GM19025 (cell line): ENCODE data around the gene TMEM88.
A peak's percentile ranks its signal among the peaks of the same experiment; 100 is the strongest.
"Not testable (repeated sequence)": the region's sequence is repeated elsewhere in the genome, so short reads cannot be mapped to it uniquely, and the experiment has no call there.

Source experiments
- ATAC-seq: cut with Tn5 transposase; IDR thresholded peaks from one replicate; pipeline ENCODE4 v1.9.1; 2021; ENCODE audit warnings: mild to moderate bottlenecking, low read depth, moderate library complexity; ENCODE audit not compliant: unreplicated experiment

TMEM88 gene

DNA sequence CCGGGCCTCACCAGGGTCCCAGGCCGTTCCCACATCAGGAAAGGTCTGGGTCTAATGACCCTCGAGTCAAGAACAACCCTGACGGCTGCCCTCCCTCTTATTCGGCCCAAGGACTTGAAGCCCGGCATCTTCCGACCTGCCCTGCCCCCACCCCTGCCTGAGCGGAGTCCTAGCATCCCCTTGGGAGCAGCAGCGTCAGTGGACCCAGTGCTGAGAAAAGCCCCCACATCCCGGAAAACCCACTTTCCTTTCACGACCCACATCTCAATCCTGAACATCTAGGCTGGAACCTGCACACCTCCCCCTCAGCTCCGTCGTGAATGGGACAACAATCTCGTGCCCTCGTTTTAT is 769 bp downstream of the TMEM88 start:
- ATAC-seq = no peak

- no peak for ATAC-seq
These were observed 1.3 kb downstream of the TMEM88 start for GRCh38 chr17:7856011-7856810.

- peak; percentile 74 for ATAC-seq
These were observed 2.2 kb downstream of the TMEM88 start, which contains the start of gene NAA38 for GRCh38 chr17:7856811-7857712. NAA38 (minus strand) TSS chr17:7857559; CDS start chr17:7857463, 96 bp downstream.

DNA sequence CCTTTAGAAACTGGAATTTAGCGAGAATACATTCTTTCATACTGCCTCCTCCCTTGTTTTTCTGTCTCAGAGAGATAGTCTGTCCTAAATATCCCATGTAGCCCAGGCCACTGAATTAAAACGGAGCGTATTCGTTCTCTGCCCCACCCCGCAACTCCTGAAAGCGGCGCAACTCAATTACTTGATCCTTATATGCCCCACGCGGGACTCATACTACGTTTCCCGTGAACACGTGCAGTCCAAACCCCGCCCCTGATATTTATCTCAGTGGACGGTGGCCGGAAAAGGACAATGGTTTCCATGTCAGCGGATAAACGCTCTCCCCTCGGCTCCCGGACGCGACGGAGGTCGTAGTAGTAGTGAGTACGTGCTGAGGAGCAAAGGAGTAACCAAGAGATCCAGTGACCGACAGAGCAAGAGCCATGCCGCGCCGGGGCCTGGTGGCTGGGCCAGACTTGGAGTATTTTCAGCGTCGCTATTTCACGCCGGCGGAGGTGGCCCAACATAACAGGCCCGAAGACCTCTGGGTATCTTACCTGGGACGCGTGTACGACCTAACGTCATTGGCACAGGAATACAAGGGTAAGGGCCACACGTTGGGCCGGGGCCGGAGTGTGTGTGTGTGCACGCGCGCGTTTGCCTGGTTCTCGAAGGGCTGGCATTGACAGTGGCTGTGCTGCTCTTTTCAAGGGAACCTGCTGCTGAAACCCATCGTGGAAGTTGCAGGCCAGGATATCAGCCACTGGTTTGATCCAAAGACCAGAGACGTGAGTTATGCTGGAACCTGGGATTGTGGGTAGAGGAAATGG is 3.1 kb downstream of the TMEM88 start, which contains the start of gene CYB5D1:
TSS of gene CYB5D1 (plus strand) at position 291 of the 809 bp plus-strand sequence. CDS start at position 423, 132 bp downstream.
- ATAC-seq = peak; percentile 25

- ATAC-seq = no peak
These were observed 3.6 kb downstream of the TMEM88 start for GRCh38 chr17:7858522-7858810.

DNA sequence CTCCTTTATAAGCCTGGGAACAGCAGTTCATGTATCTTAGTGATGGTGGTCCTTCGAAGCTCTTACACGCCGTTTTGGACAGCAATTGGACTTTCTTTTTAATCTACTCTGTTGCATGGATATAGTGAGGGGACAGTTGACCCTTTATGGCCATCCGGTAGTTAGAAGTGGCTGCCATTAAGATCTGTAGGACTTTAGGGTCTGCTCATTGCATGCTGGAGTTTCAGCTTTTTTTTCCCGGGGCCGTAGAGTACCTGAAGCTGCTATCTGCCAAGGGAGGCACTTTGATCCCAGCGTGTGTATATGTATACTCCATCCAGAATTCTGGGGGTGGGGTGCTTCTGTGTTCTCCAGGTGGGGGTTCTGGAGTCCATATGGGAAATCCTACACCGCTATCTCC is 4.2 kb downstream of the TMEM88 start:
- no peak for ATAC-seq

GRCh38 chr17:7862692-7863437 is 8.0 kb downstream of the TMEM88 start:
- ATAC-seq = no peak

DNA sequence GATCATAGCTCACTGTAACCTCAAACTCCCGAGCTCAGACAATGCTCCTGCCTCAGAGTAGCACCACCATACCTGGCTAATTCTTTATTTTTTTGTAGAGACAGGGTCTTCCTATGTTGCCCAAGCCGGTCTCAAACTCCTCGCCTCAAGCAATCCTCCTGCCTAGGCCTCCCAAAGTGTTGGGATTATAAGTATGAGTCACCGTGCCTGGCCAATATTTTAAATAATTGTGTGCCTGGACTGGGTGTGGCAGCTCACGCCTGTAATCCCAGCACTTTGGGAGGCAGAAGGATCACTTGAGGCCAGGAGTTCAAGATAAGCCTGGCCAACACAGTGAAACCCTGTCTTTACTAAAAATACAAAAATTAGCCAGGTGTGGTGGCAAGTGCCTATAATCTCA is 9.5 kb downstream of the TMEM88 start:
- ATAC-seq = not testable (repeated sequence)

- ATAC-seq = no peak
These were observed 10.3 kb downstream of the TMEM88 start for GRCh38 chr17:7864995-7865650.

DNA sequence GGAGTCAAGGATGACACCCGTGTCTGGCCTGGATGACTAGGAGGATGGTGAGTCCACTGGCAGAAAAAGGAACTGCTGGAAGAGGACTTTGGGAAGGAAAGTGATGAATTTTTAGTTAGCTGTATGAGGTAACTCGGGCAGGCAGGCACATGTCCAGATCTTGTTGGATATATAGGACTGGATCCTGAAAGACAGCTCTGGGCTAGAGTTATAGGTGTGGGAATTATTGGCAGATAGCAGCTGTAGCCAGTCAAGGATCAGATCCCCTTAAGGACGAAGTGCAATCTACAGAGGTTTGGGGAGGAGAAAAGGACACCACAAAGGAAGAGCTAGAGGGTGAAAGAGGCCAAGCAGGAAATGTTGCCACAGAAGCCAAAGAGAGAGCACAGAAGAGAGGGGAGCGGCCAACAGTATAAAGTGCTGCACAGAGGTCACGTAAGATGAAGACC is 13.0 kb downstream of the TMEM88 start:
- ATAC-seq = no peak

DNA sequence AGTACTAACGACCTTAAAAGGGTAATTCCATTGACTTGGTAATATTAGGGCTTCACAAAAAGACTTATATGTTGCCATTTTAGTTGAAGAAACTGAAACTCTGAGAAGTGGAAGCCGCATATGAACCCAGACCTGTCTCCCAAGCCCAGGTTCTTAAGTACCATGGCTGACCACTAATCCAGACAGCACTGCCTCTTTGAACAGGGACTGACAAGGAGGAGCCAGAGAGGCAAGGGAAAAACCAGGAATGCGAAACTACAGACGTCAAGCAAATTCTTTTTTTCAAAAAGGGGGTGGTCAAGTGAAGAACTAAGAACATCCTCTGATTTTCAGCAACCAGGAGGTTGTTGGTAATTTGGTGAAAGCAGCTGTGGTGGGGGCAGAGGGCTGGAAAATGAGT is 18.2 kb downstream of the TMEM88 start:
- ATAC-seq = no peak

GRCh38 chr17:7875804-7876370 is 21.0 kb downstream of the TMEM88 start:
- ATAC-seq = no peak

DNA sequence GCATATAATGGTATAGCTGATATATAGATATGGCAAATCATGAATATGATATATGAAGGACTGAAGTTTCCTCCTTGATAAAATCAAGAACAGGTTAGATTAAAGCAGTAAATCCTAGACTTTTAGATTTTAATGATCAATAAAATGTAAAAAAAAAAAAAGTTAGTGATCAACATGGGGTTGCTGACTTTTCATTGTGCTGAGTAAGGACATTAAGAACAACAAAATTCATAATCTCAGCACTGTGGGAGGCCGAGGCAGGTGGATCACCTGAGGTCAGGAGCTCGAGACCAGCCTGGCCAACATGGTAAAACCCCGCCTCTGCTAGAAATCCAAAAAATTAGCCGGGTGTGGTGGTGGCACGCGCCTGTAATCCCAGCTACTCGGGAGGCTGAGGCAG is 23.4 kb downstream of the TMEM88 start:
- ATAC-seq = no peak

DNA sequence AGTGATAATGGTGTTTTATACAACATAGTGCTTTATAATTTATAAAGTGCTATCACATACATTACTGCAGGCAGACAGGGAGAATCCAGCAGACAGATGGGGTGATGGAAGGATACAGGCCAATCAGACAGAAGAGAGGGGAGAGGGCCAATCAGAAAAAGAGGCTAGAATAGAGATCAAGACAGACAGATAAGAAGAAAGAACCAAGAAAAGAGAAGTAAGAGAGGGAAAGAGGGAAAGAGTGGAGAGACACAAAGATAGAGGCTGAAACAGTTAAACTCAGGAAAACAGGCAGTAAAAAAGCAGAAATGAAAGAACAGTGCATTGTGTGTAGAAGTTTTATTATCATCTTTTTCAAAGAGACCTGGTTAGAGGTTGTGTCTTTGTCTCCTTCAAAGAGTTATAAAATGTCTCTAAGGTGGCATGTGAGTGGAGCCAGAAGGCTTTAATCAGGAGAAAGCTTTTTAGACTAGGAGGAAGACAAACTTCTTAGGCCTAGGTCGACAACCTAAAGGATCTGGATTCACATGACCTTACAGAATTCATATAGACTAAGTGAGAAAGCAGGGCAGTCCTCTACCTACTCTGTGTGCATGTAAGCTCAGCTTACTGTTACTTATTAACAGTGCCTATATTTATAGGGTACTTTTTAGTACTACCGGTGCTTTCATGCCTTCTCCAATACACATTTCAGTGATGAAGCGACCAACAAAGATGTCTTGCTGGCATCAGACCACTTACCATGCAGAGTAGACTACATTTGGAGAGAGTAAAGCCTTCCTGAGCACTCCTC is 25.4 kb downstream of the TMEM88 start:
- ATAC-seq = no peak

GRCh38 chr17:7881276-7882054 is 26.6 kb downstream of the TMEM88 start:
- no peak for ATAC-seq

- no peak for ATAC-seq
These were observed 27.2 kb downstream of the TMEM88 start for GRCh38 chr17:7882068-7882467.

DNA sequence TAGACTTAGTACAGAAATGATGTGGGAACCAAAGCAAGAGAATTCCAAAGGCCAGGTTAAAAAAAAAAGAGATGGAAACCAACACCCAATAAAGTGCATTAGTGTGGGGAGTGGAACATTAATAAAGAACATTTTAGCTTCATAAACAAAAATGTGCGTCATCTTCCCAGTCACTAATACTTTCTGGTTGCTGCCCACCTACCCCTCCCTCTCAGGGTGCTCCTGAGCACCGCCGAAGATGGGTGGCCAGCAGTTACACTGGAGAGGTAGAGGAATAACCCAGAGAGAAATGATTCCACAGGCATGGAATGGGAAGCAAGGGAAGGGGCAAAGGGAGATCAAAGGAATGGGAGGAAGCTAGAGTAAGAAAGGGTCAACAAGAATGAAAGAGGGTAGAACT is 27.8 kb downstream of the TMEM88 start:
- no peak for ATAC-seq
